HEK293 (cell line): Measurements from ENCODE around the gene SAMD4A.
A peak's percentile ranks its signal among the peaks of the same experiment; 100 is the strongest.

Experiments used
- CTCF ChIA-PET: fragments of 350-600 bp; formaldehyde crosslinking; extraction: SDS; loops from one replicate; lab custom pipeline; 2021; ENCODE audit warnings: antibody characterized with exemption; lab: Yijun Ruan, JAX
- POLR2A ChIA-PET: fragments of 300-600 bp; formaldehyde crosslinking; extraction: SDS; loops from one replicate; lab custom pipeline; 2020; ENCODE audit warnings: antibody characterized with exemption, inconsistent platforms; lab: Yijun Ruan, JAX
- H3K27ac ChIP-seq: fragments of 200-500 bp; sonication (Bioruptor generic); 2 replicates; pipeline ENCODE4 v1.5.1; 2014; ENCODE audit warnings: low read depth, low read length, control low read depth, inconsistent platforms; ENCODE audit errors: extremely low read depth
- H3K36me3 ChIP-seq, 2 experiments: fragments of 200-500 bp in 1 of 2; sonication (Bioruptor generic) in 1 of 2; 1 replicate in 1 of 2; 2 replicates in 1 of 2; pipeline ENCODE4 v1.5.1; 2014 to 2017; ENCODE audit warnings: inconsistent platforms in 2 of 2, low read length in 2 of 2; ENCODE audit not compliant: control insufficient read depth in 2 of 2, insufficient read depth in 1 of 2
- H3K4me1 ChIP-seq: fragments of 200-500 bp; sonication (Bioruptor generic); 2 replicates; pipeline ENCODE4 v1.5.1; 2014; ENCODE audit warnings: mild to moderate bottlenecking, low read length, inconsistent platforms; ENCODE audit not compliant: control insufficient read depth, insufficient read depth
- H3K4me3 ChIP-seq: 2 replicates; pipeline ENCODE4 v1.5.1; 2011; ENCODE audit warnings: low read depth, mild to moderate bottlenecking, control low read depth, low read length, moderate library complexity
- H3K9me3 ChIP-seq: fragments of 200-500 bp; sonication (Bioruptor generic); 2 replicates; pipeline ENCODE4 v1.5.1; 2014; ENCODE audit warnings: low read depth, low read length, inconsistent platforms; ENCODE audit not compliant: control insufficient read depth, insufficient read depth
- INSM2 ChIP-seq: fragments of 450-650 bp; formaldehyde crosslinking; IDR thresholded peaks from 2 replicates; pipeline ENCODE4 v1.5.1; 2016; ENCODE audit warnings: missing biosample characterization, missing genetic modification characterization
- KLF10 ChIP-seq: fragments of 450-650 bp; IDR thresholded peaks from 2 replicates; pipeline ENCODE4 v1.5.1; 2018; ENCODE audit warnings: missing biosample characterization, mild to moderate bottlenecking, missing genetic modification characterization
- MEIS1 ChIP-seq: sonication (generic); formaldehyde crosslinking; IDR thresholded peaks from 2 replicates; pipeline ENCODE4 v1.8.1; 2022; ENCODE audit warnings: missing genetic modification reagents, mild to moderate bottlenecking, borderline replicate concordance
- ZBTB1 ChIP-seq: fragments of 450-650 bp; formaldehyde crosslinking; IDR thresholded peaks from 2 replicates; pipeline ENCODE4 v1.5.1; 2016; ENCODE audit warnings: missing biosample characterization, missing genetic modification characterization
- ZBTB17 ChIP-seq: fragments of 450-650 bp; formaldehyde crosslinking; IDR thresholded peaks from 2 replicates; pipeline ENCODE4 v1.5.1; 2016; ENCODE audit warnings: missing biosample characterization, missing genetic modification characterization
- ZBTB44 ChIP-seq: fragments of 450-650 bp; IDR thresholded peaks from 2 replicates; pipeline ENCODE4 v1.5.1; 2018; ENCODE audit warnings: missing biosample characterization, mild to moderate bottlenecking, missing genetic modification characterization
- ZIC2 ChIP-seq: fragments of 450-650 bp; formaldehyde crosslinking; IDR thresholded peaks from 2 replicates; pipeline ENCODE4 v1.5.1; 2016; ENCODE audit warnings: missing biosample characterization, missing genetic modification characterization
- ZNF175 ChIP-seq: fragments of 450-650 bp; formaldehyde crosslinking; IDR thresholded peaks from 2 replicates; pipeline ENCODE4 v1.5.1; 2016; ENCODE audit warnings: missing biosample characterization, missing genetic modification characterization
- ZNF280C ChIP-seq: fragments of 450-650 bp; formaldehyde crosslinking; IDR thresholded peaks from 2 replicates; pipeline ENCODE4 v1.5.1; 2016; ENCODE audit warnings: missing biosample characterization, missing genetic modification characterization
- ZNF48 ChIP-seq: fragments of 450-650 bp; formaldehyde crosslinking; IDR thresholded peaks from 2 replicates; pipeline ENCODE4 v1.5.1; 2016; ENCODE audit warnings: missing biosample characterization, missing genetic modification characterization
- ZNF501 ChIP-seq: fragments of 450-650 bp; formaldehyde crosslinking; IDR thresholded peaks from 2 replicates; pipeline ENCODE4 v1.5.1; 2016; ENCODE audit warnings: missing biosample characterization, missing genetic modification characterization
- ZNF529 ChIP-seq: fragments of 450-650 bp; formaldehyde crosslinking; IDR thresholded peaks from 2 replicates; pipeline ENCODE4 v1.5.1; 2017; ENCODE audit warnings: missing genetic modification characterization, missing biosample characterization; ENCODE audit not compliant: insufficient replicate concordance
- ZNF560 ChIP-seq: fragments of 450-650 bp; formaldehyde crosslinking; IDR thresholded peaks from 2 replicates; pipeline ENCODE4 v1.5.1; 2017; ENCODE audit warnings: missing biosample characterization, missing genetic modification characterization, borderline replicate concordance
- ZNF596 ChIP-seq: fragments of 450-650 bp; IDR thresholded peaks from 2 replicates; pipeline ENCODE4 v1.5.0; 2018; ENCODE audit warnings: missing biosample characterization, mild to moderate bottlenecking, missing genetic modification characterization, moderate library complexity
- ZNF747 ChIP-seq: fragments of 450-650 bp; formaldehyde crosslinking; IDR thresholded peaks from 2 replicates; pipeline ENCODE4 v1.5.1; 2016; ENCODE audit warnings: missing biosample characterization, missing genetic modification characterization
- ZNF830 ChIP-seq: fragments of 450-650 bp; IDR thresholded peaks from 2 replicates; pipeline ENCODE4 v1.5.0; 2018; ENCODE audit warnings: missing biosample characterization, missing genetic modification characterization, low read depth, mild to moderate bottlenecking, moderate library complexity
- ZSCAN16 ChIP-seq: fragments of 450-650 bp; formaldehyde crosslinking; IDR thresholded peaks from 2 replicates; pipeline ENCODE4 v1.5.1; 2016; ENCODE audit warnings: missing biosample characterization, missing genetic modification characterization
- ZSCAN18 ChIP-seq: fragments of 450-650 bp; formaldehyde crosslinking; IDR thresholded peaks from 2 replicates; pipeline ENCODE4 v1.5.1; 2016; ENCODE audit warnings: missing biosample characterization, missing genetic modification characterization

The SAMD4A gene

GRCh38 chr14:54708982-54709381, 142.1 kb downstream of the SAMD4A start (continued):
- TF ChIP-seq KLF10 (tag by site-specific recombination) (no peak), ZNF175 (no peak), ZNF48 (tag by site-specific recombination) (no peak)

- H3K4me1 ChIP-seq, result no peaks in the 10 kb centered on the region
- ChIA-PET CTCF (interaction anchor here (0.9 kb wide), 1 partner anchor 18 kb away, joined by 3 read pairs; no protein-coding TSS in a partner anchor), POLR2A (no interaction called here)
- H3K9me3 ChIP-seq, result no peaks in the 10 kb centered on the region
- no peak overlapping the region for H3K27ac ChIP-seq
- TF ChIP-seq ZNF830 (tag by site-specific recombination) (no peak), ZNF560 (tag by site-specific recombination) (no peak)
- no peak overlapping the region for H3K4me3 ChIP-seq
- H3K36me3 ChIP-seq, result no peaks in the 10 kb centered on the region
Observed at GRCh38 chr14:54709444-54709843, 142.5 kb downstream of the SAMD4A start.

- no peak overlapping the region for H3K4me3 ChIP-seq
- ChIA-PET POLR2A (no interaction called here), CTCF (interaction anchor here (0.9 kb wide), 1 partner anchor 19 kb away, joined by 4 read pairs; no protein-coding TSS in a partner anchor)
- H3K4me1 ChIP-seq, result no peaks in the 10 kb centered on the region
- no peaks in the 10 kb centered on the region for H3K9me3 ChIP-seq
- H3K36me3 ChIP-seq, result no peaks in the 10 kb centered on the region
- no peak overlapping the region for H3K27ac ChIP-seq
- TF ChIP-seq ZNF280C (tag by site-specific recombination), result no peak
- TF ChIP-seq INSM2 (tag by site-specific recombination), result no peak
- TF ChIP-seq ZBTB1 (tag by site-specific recombination), result no peak
- TF ChIP-seq ZNF501 (tag by site-specific recombination), result no peak
- no peak for TF ChIP-seq ZNF747
- TF ChIP-seq ZSCAN16, result no peak
- TF ChIP-seq ZIC2 (tag by site-specific recombination), result no peak
Observed at GRCh38 chr14:54709867-54710266, 142.9 kb downstream of the SAMD4A start.

- Histone ChIP-seq H3K9me3 (no peaks in the 10 kb centered on the region), H3K4me3 (no peak overlapping the region), H3K4me1 (no peaks in the 10 kb centered on the region), H3K27ac (no peak overlapping the region), H3K36me3 (no peaks in the 10 kb centered on the region)
- CTCF ChIA-PET, result interaction anchor here (0.7 to 0.9 kb wide), 3 partner anchors 12 to 59 kb away, joined by 3 read pairs; no protein-coding TSS in a partner anchor
- POLR2A ChIA-PET, result no interaction called here
- TF ChIP-seq ZBTB44 (tag by site-specific recombination) (no peak), MEIS1 (CRISPR knock-in tag) (no peak), ZNF596 (tag by site-specific recombination) (no peak), ZNF529 (tag by site-specific recombination) (peak; percentile 98), ZSCAN18 (tag by site-specific recombination) (no peak), ZBTB17 (tag by site-specific recombination) (no peak)
- TF ChIP-seq, all 188 proteins: peak for 1
Observed at GRCh38 chr14:54711312-54711711, 144.4 kb downstream of the SAMD4A start.
